HEK293 (cell line): ENCODE results near the gene ZMYND15.

Experiments
- CTCF ChIA-PET: fragments of 350-600 bp; formaldehyde crosslinking; extraction: SDS; loops from one replicate; lab custom pipeline; 2021; ENCODE audit warnings: antibody characterized with exemption; lab: Yijun Ruan, JAX
- POLR2A ChIA-PET: fragments of 300-600 bp; formaldehyde crosslinking; extraction: SDS; loops from one replicate; lab custom pipeline; 2020; ENCODE audit warnings: antibody characterized with exemption, inconsistent platforms; lab: Yijun Ruan, JAX
- H3K27ac ChIP-seq: fragments of 200-500 bp; sonication (Bioruptor generic); 2 replicates; pipeline ENCODE4 v1.5.1; 2014; ENCODE audit warnings: low read depth, low read length, control low read depth, inconsistent platforms; ENCODE audit errors: extremely low read depth
- H3K36me3 ChIP-seq, 2 experiments: fragments of 200-500 bp in 1 of 2; sonication (Bioruptor generic) in 1 of 2; 1 replicate in 1 of 2; 2 replicates in 1 of 2; pipeline ENCODE4 v1.5.1; 2014 to 2017; ENCODE audit warnings: inconsistent platforms in 2 of 2, low read length in 2 of 2; ENCODE audit not compliant: control insufficient read depth in 2 of 2, insufficient read depth in 1 of 2
- H3K4me1 ChIP-seq: fragments of 200-500 bp; sonication (Bioruptor generic); 2 replicates; pipeline ENCODE4 v1.5.1; 2014; ENCODE audit warnings: mild to moderate bottlenecking, low read length, inconsistent platforms; ENCODE audit not compliant: control insufficient read depth, insufficient read depth
- H3K4me3 ChIP-seq: 2 replicates; pipeline ENCODE4 v1.5.1; 2011; ENCODE audit warnings: low read depth, mild to moderate bottlenecking, control low read depth, low read length, moderate library complexity
- H3K9me3 ChIP-seq: fragments of 200-500 bp; sonication (Bioruptor generic); 2 replicates; pipeline ENCODE4 v1.5.1; 2014; ENCODE audit warnings: low read depth, low read length, inconsistent platforms; ENCODE audit not compliant: control insufficient read depth, insufficient read depth
- EGR2 ChIP-seq: fragments of 450-650 bp; formaldehyde crosslinking; IDR thresholded peaks from 2 replicates; pipeline ENCODE4 v1.5.1; 2016; ENCODE audit warnings: low read depth, missing biosample characterization, missing genetic modification characterization
- GLIS1 ChIP-seq: fragments of 450-650 bp; formaldehyde crosslinking; IDR thresholded peaks from 2 replicates; pipeline ENCODE4 v1.5.1; 2016; ENCODE audit warnings: missing biosample characterization, missing genetic modification characterization
- HOXD13 ChIP-seq: sonication (generic); formaldehyde crosslinking; IDR thresholded peaks from 2 replicates; pipeline ENCODE4 v1.8.0; 2022; ENCODE audit warnings: missing genetic modification reagents, borderline replicate concordance
- IKZF3 ChIP-seq: fragments of 450-650 bp; IDR thresholded peaks from 2 replicates; pipeline ENCODE4 v1.5.0; 2018; ENCODE audit warnings: missing biosample characterization, mild to moderate bottlenecking, missing genetic modification characterization, moderate library complexity
- INSM2 ChIP-seq: fragments of 450-650 bp; formaldehyde crosslinking; IDR thresholded peaks from 2 replicates; pipeline ENCODE4 v1.5.1; 2016; ENCODE audit warnings: missing biosample characterization, missing genetic modification characterization
- KLF16 ChIP-seq: fragments of 450-650 bp; formaldehyde crosslinking; IDR thresholded peaks from 2 replicates; pipeline ENCODE4 v1.5.1; 2017; ENCODE audit warnings: missing biosample characterization, missing genetic modification characterization
- TCF7L2 ChIP-seq: IDR thresholded peaks from 2 replicates; pipeline ENCODE4 v1.6.1; 2011; ENCODE audit warnings: low read depth, mild to moderate bottlenecking, inconsistent platforms, low read length, moderate library complexity, borderline replicate concordance
- ZBTB17 ChIP-seq: fragments of 450-650 bp; formaldehyde crosslinking; IDR thresholded peaks from 2 replicates; pipeline ENCODE4 v1.5.1; 2016; ENCODE audit warnings: missing biosample characterization, missing genetic modification characterization
- ZBTB20 ChIP-seq: fragments of 450-650 bp; formaldehyde crosslinking; IDR thresholded peaks from 2 replicates; pipeline ENCODE4 v1.5.1; 2016; ENCODE audit warnings: missing biosample characterization, missing genetic modification characterization
- ZFP37 ChIP-seq: fragments of 450-650 bp; formaldehyde crosslinking; IDR thresholded peaks from 2 replicates; pipeline ENCODE4 v1.5.1; 2016; ENCODE audit warnings: missing biosample characterization, missing genetic modification characterization
- ZIC2 ChIP-seq: fragments of 450-650 bp; formaldehyde crosslinking; IDR thresholded peaks from 2 replicates; pipeline ENCODE4 v1.5.1; 2016; ENCODE audit warnings: missing biosample characterization, missing genetic modification characterization
- ZNF10 ChIP-seq: fragments of 450-650 bp; formaldehyde crosslinking; IDR thresholded peaks from 2 replicates; pipeline ENCODE4 v1.5.1; 2017; ENCODE audit warnings: missing biosample characterization, missing genetic modification characterization
- ZNF138 ChIP-seq: fragments of 450-650 bp; formaldehyde crosslinking; IDR thresholded peaks from 2 replicates; pipeline ENCODE4 v1.5.1; 2016; ENCODE audit warnings: missing biosample characterization, missing genetic modification characterization, borderline replicate concordance
- ZNF157 ChIP-seq: fragments of 450-650 bp; formaldehyde crosslinking; IDR thresholded peaks from 2 replicates; pipeline ENCODE4 v1.5.1; 2016; ENCODE audit warnings: missing biosample characterization, missing genetic modification characterization
- ZNF19 ChIP-seq: fragments of 450-650 bp; formaldehyde crosslinking; IDR thresholded peaks from 2 replicates; pipeline ENCODE4; 2016; ENCODE audit warnings: missing biosample characterization, missing genetic modification characterization, low read depth
- ZNF223 ChIP-seq: fragments of 450-650 bp; formaldehyde crosslinking; IDR thresholded peaks from 2 replicates; pipeline ENCODE4 v1.5.1; 2016; ENCODE audit warnings: missing biosample characterization, missing genetic modification characterization
- ZNF341 ChIP-seq: fragments of 450-650 bp; formaldehyde crosslinking; IDR thresholded peaks from 2 replicates; pipeline ENCODE4; 2016; ENCODE audit warnings: low read depth, missing biosample characterization, missing genetic modification characterization
- ZNF350 ChIP-seq: fragments of 450-650 bp; formaldehyde crosslinking; IDR thresholded peaks from 2 replicates; pipeline ENCODE4 v1.5.0; 2017; ENCODE audit warnings: missing biosample characterization, mild to moderate bottlenecking, missing genetic modification characterization
- ZNF362 ChIP-seq: fragments of 450-650 bp; formaldehyde crosslinking; IDR thresholded peaks from 2 replicates; pipeline ENCODE4 v1.5.1; 2016; ENCODE audit warnings: missing biosample characterization, missing genetic modification characterization
- ZNF404 ChIP-seq: fragments of 450-650 bp; formaldehyde crosslinking; IDR thresholded peaks from 2 replicates; pipeline ENCODE4 v1.5.1; 2017; ENCODE audit warnings: missing biosample characterization, missing genetic modification characterization
- ZNF529 ChIP-seq: fragments of 450-650 bp; formaldehyde crosslinking; IDR thresholded peaks from 2 replicates; pipeline ENCODE4 v1.5.1; 2017; ENCODE audit warnings: missing genetic modification characterization, missing biosample characterization; ENCODE audit not compliant: insufficient replicate concordance
- ZNF624 ChIP-seq: fragments of 450-650 bp; formaldehyde crosslinking; IDR thresholded peaks from 2 replicates; pipeline ENCODE4 v1.5.1; 2017; ENCODE audit warnings: missing biosample characterization, missing genetic modification characterization
- ZNF629 ChIP-seq: fragments of 450-650 bp; formaldehyde crosslinking; IDR thresholded peaks from 2 replicates; pipeline ENCODE4 v1.5.1; 2017; ENCODE audit warnings: missing biosample characterization, missing genetic modification characterization
- ZNF747 ChIP-seq: fragments of 450-650 bp; formaldehyde crosslinking; IDR thresholded peaks from 2 replicates; pipeline ENCODE4 v1.5.1; 2016; ENCODE audit warnings: missing biosample characterization, missing genetic modification characterization
- ZNF830 ChIP-seq: fragments of 450-650 bp; IDR thresholded peaks from 2 replicates; pipeline ENCODE4 v1.5.0; 2018; ENCODE audit warnings: missing biosample characterization, missing genetic modification characterization, low read depth, mild to moderate bottlenecking, moderate library complexity
- ZSCAN23 ChIP-seq: fragments of 450-650 bp; formaldehyde crosslinking; IDR thresholded peaks from 2 replicates; pipeline ENCODE4 v1.5.1; 2016; ENCODE audit warnings: missing biosample characterization, missing genetic modification characterization
- TF ChIP-seq, protein P1 (sequence below): fragments of 450-650 bp; formaldehyde crosslinking; IDR thresholded peaks from 2 replicates; pipeline ENCODE4 v1.5.1; 2016; ENCODE audit warnings: missing biosample characterization, missing genetic modification characterization
- TF ChIP-seq, protein P2 (sequence below): fragments of 450-650 bp; formaldehyde crosslinking; IDR thresholded peaks from 2 replicates; pipeline ENCODE4 v1.5.1; 2016; ENCODE audit warnings: missing biosample characterization, missing genetic modification characterization
- TF ChIP-seq, protein P3 (sequence below): fragments of 450-650 bp; formaldehyde crosslinking; IDR thresholded peaks from 2 replicates; pipeline ENCODE4 v1.5.1; 2016; ENCODE audit warnings: missing biosample characterization, missing genetic modification characterization

ZMYND15 gene

DNA sequence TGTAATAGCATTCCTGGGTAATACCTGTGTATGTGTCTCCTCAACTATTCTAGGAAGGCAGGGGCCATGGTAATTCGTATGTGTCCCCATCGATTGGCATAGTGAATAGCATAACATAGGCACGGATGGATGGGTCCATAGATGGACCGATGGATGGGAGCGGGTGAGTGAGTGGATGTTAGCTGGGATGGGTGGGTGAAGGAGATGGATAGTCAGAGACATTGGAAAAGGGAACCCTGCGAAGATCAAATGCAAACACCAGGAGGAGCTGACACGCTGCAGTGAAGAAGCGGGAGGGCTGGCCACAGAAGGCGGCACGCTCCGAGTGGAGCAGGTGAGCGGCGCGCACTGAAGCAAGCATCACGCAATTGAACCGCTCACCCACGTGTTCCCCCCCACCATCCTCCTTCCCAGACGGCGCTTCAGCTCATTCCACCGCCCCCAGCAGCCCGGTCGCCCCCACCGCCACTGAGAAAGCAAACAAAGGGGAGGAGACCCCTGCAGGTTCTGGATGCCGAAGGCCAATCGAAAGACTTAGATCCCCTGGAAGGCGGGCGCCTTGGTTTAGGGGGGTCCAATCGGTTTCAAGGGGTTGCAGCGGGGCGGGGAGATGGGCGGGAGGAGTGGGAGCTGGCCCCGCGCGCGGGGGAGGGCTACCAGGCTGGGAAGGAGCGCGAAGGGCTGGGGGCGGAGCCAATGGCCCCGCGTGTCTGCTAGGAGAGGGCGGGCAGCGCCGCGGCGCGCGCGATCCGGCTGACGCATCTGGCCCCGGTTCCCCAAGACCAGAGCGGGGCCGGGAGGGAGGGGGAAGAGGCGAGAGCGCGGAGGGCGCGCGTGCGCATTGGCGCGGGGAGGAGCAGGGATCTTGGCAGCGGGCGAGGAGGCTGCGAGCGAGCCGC lies 29.6 kb upstream of the ZMYND15 start, which contains the start of gene ARRB2:
ARRB2 (plus strand) TSS at position 839 of the 899 bp plus-strand sequence. CDS start 90 bp downstream, outside the sequence.
- peaks cover 0 to 7% of the 10 kb centered on the region in 2 experiments; a peak in 2 of 3 replicates for H3K36me3 ChIP-seq
- peak within 1 kb of the TSS; percentile 84 for H3K27ac ChIP-seq
- no peaks in the 10 kb centered on the region for H3K9me3 ChIP-seq
- POLR2A ChIA-PET: interaction anchor here (0.6 to 2.9 kb wide), 20 partner anchors 9 to 567 kb away, joined by 3 to 24 read pairs (median 4); partner anchors contain the start of genes CXCL16, CYB5D2, MED11 and PFN1
- H3K4me1 ChIP-seq: peaks cover 5% of the 10 kb centered on the region; the same call in 1 of the 2 replicates
- H3K4me3 ChIP-seq: peak within 1 kb of the TSS; percentile 51
- CTCF ChIA-PET: interaction anchor here (0.6 to 2.3 kb wide), 18 partner anchors 11 to 363 kb away, joined by 3 to 16 read pairs (median 4); no protein-coding TSS in a partner anchor
- TF ChIP-seq ZNF138 (tag by site-specific recombination) (no peak), ZNF223 (no peak), TCF7L2 (no peak), ZNF341 (tag by site-specific recombination) (peak; percentile 98), IKZF3 (tag by site-specific recombination) (peak; percentile 97), ZNF157 (tag by site-specific recombination) (no peak), ZSCAN23 (tag by site-specific recombination) (peak; percentile 42; the same call in 1 of the 2 replicates), ZNF10 (tag by site-specific recombination) (peak; percentile 65; the same call in 1 of the 2 replicates), EGR2 (tag by site-specific recombination) (peak; percentile 98), ZNF362 (tag by site-specific recombination) (no peak), HOXD13 (CRISPR knock-in tag) (no peak), GLIS1 (tag by site-specific recombination) (peak; percentile 90), ZNF830 (tag by site-specific recombination) (no peak), ZNF350 (tag by site-specific recombination) (no peak), ZBTB20 (tag by site-specific recombination) (peak; percentile 90), KLF16 (tag by site-specific recombination) (peak; percentile 77; the same call in 1 of the 2 replicates), INSM2 (tag by site-specific recombination) (peak; percentile 77), ZBTB17 (peak; percentile 98), ZIC2 (tag by site-specific recombination) (peak; percentile 78), ZNF624 (no peak), ZNF747 (tag by site-specific recombination) (no peak), ZNF529 (no peak), ZNF404 (tag by site-specific recombination) (no peak), ZFP37 (peak; percentile 56; the same call in 1 of the 2 replicates), ZNF629 (peak; percentile 72), ZNF19 (tag by site-specific recombination) (no peak)
- TF ChIP-seq, protein P1, sequence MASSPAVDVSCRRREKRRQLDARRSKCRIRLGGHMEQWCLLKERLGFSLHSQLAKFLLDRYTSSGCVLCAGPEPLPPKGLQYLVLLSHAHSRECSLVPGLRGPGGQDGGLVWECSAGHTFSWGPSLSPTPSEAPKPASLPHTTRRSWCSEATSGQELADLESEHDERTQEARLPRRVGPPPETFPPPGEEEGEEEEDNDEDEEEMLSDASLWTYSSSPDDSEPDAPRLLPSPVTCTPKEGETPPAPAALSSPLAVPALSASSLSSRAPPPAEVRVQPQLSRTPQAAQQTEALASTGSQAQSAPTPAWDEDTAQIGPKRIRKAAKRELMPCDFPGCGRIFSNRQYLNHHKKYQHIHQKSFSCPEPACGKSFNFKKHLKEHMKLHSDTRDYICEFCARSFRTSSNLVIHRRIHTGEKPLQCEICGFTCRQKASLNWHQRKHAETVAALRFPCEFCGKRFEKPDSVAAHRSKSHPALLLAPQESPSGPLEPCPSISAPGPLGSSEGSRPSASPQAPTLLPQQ (tag by site-specific recombination): no peak; the same call in 1 of the 2 replicates
- TF ChIP-seq, protein P2, sequence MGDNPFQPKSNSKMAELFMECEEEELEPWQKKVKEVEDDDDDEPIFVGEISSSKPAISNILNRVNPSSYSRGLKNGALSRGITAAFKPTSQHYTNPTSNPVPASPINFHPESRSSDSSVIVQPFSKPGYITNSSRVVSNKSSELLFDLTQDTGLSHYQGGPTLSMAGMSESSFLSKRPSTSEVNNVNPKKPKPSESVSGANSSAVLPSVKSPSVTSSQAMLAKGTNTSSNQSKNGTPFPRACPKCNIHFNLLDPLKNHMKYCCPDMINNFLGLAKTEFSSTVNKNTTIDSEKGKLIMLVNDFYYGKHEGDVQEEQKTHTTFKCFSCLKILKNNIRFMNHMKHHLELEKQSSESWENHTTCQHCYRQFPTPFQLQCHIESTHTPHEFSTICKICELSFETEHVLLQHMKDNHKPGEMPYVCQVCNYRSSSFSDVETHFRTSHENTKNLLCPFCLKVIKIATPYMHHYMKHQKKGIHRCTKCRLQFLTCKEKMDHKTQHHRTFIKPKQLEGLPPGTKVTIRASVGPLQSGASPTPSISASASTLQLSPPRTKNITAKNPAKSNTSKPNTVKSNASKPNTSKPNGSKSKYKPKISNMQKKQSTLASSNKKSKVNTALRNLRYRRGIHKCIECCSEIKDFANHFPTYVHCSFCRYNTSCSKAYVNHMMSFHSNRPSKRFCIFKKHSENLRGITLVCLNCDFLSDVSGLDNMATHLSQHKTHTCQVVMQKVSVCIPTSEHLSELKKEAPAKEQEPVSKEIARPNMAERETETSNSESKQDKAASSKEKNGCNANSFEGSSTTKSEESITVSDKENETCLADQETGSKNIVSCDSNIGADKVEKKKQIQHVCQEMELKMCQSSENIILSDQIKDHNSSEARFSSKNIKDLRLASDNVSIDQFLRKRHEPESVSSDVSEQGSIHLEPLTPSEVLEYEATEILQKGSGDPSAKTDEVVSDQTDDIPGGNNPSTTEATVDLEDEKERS: no peak
- TF ChIP-seq, protein P3, sequence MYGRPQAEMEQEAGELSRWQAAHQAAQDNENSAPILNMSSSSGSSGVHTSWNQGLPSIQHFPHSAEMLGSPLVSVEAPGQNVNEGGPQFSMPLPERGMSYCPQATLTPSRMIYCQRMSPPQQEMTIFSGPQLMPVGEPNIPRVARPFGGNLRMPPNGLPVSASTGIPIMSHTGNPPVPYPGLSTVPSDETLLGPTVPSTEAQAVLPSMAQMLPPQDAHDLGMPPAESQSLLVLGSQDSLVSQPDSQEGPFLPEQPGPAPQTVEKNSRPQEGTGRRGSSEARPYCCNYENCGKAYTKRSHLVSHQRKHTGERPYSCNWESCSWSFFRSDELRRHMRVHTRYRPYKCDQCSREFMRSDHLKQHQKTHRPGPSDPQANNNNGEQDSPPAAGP (tag by site-specific recombination): peak; percentile 81; the same call in 1 of the 2 replicates
